ENCODE data around the gene TUBG2. TPM values are rescaled to one million over a fixed set of nuclear protein-coding genes. Genes with fewer than 3 reads are reported as not detected.

Gene TUBG2
- total RNA-seq, 4 donors from 2014 or later, result 16.5 to 27.9 (median 20.0) TPM

DNA sequence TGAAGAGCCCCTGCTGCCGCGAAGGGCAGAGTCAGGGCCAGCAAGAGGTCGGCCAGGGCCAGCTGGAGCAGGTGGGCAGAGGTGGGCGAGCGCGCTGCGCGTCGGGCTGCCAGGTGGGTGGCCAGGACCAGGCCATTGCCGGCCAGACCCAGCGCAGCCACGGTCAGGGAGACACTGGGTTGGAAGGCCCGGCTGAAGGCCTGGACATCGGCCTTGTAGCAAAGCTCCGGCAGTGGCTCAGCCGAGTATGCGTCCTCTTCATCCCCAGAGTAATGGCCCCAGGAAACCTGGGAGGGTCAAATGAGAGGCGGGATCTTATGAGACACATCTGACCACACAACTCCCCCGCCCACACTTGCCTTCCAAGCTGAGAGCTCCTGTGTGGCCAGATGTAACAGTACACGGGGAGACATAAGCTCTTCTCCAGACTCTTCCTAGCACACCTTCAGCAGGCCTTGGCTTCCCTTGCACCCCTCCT, 21.3 kb downstream of the TUBG2 start:
- ATAC-seq (ENCODE audit: low FRiP score) (no peak), DNase-seq (ENCODE audit: low spot score) (no peak)
- TF ChIP-seq, protein P1, sequence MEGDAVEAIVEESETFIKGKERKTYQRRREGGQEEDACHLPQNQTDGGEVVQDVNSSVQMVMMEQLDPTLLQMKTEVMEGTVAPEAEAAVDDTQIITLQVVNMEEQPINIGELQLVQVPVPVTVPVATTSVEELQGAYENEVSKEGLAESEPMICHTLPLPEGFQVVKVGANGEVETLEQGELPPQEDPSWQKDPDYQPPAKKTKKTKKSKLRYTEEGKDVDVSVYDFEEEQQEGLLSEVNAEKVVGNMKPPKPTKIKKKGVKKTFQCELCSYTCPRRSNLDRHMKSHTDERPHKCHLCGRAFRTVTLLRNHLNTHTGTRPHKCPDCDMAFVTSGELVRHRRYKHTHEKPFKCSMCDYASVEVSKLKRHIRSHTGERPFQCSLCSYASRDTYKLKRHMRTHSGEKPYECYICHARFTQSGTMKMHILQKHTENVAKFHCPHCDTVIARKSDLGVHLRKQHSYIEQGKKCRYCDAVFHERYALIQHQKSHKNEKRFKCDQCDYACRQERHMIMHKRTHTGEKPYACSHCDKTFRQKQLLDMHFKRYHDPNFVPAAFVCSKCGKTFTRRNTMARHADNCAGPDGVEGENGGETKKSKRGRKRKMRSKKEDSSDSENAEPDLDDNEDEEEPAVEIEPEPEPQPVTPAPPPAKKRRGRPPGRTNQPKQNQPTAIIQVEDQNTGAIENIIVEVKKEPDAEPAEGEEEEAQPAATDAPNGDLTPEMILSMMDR (IDR thresholded peaks at IDR 0.05), result no peak

DNA sequence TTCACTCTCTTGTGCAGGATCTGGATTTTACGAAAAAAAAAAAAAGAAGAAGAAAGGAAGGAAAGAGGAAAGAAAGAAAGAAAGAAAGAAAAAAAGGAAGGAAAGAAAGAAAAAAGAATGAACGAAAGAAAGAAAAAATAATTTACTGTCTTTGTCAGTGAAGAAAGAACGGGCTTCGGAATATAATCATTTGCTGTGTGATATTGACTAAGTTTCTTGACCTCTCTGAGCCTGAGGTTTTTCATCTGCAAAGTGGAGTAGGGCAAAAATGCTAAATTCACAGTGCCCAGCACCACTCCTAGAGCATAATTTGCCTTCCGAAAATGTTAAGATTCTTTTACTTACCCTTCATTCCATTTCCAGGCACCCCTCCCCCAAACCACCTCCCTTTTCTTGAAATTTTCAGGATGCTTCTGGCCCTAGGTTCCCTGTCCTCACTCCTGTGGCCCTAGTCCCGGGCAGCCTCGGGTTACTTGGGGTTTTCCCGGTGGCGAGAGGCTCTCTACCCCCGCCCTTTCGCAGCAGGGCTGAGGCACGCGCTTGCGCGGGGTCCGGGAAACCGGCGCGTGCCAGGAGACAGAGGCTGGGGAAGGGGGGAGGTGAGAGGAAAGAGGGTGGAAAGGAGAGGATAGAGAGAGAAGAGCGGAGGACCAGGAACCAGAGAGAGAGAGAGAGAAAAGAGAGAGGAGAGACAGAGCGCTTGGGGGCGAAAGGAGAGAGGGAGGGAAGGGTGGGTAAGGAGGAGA, 23.1 kb downstream of the TUBG2 start, which contains the start of gene CNTNAP1:
Gene CNTNAP1 (plus strand): TSS at position 556 of the 746 bp plus-strand sequence. CDS start 299 bp downstream, outside the sequence.
- DNase-seq (ENCODE audit: low spot score), result no peak
- ATAC-seq (ENCODE audit: low FRiP score), result peak; percentile 58
- TF ChIP-seq, protein P1 (IDR thresholded peaks at IDR 0.05), result no peak

DNA sequence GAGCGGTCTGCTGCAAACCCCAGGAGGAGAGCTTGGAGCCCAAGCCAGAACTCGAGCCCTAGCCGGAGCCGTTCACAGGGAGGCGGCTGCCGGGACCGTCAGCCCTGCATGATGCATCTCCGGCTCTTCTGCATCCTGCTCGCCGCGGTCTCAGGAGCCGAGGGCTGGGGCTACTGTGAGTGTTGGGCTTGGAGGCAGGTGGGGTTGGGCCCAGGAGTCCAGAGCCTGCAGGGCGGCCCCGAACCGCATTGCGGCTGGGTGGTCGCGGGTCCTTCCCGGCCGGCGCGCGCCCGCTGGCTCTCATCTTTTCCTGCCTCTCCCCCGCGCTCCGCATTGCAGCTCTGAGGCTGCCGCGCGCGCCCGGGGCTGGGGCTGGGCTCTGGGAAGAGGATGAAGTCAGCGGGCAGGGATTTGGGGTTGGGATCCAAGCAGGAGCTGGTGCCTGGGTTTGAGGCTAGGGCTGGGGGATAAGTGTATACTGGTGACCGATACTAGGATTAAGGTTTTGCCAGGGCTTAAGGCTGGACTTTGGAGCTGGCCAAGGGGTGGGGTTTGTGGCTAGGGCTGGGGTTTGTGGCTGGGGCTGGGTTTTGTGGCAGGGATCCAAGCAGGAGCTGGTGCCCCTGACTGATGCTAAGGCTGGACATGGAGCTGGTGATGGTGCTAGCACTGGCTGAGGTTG, 23.8 kb downstream of the TUBG2 start:
- TF ChIP-seq, protein P1 (IDR thresholded peaks at IDR 0.05), result no peak
- DNase-seq (ENCODE audit: low spot score) (no peak), ATAC-seq (ENCODE audit: low FRiP score) (peak; percentile 18)

DNA sequence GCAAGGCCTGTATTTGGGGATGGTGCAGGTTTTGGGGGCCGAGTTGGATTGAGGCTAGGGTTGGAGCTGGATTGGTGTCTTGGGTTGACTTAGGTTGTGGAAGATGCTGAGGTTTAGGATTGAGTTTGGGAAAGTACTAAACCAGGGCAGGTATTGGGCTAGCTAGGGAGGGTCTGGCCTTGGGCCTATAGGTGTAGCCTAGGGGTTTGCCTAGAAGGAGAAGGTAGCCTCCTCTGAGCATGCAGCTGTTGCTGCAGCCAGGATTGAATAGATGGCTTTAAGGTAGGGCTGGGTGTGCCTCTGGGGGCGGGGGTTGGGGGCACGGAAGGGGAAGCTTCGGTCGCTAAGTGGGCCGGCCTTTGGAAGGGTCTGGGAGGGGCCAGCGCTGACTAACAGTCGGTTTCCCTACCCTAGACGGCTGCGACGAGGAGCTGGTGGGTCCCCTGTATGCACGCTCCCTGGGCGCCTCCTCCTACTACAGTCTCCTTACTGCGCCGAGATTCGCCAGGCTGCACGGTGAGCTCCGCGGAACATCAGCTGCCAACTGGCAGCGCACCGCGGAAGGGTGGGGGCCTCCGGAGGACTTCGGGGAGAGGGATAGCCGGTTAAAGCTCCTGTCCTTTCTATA, 24.4 kb downstream of the TUBG2 start:
- no peak for ATAC-seq (ENCODE audit: low FRiP score)
- DNase-seq (ENCODE audit: low spot score), result no peak
- TF ChIP-seq, protein P1 (IDR thresholded peaks at IDR 0.05), result no peak

DNA sequence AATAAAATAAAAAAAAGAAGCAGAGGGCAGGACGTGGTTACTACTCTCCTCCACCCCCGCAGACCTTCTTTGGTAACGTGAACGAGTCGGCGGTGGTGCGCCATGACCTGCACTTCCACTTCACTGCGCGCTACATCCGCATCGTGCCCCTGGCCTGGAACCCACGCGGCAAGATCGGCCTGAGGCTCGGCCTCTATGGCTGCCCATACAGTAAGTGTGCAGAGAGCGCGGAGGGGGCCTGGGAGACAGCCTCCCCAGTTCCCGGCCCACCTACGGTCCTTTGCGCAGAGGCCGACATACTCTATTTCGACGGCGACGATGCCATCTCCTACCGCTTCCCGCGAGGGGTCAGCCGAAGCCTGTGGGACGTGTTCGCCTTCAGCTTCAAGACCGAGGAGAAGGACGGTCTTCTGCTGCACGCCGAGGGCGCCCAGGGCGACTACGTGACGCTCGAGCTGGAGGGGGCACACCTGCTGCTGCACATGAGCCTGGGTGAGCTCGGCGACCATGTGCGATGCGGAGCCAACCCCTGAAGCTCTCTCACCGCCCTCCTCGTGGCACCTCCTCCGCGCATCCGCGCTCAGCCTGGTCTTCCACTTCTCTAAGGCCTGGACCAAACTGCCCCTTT, 26.0 kb downstream of the TUBG2 start:
- TF ChIP-seq, protein P1 (IDR thresholded peaks at IDR 0.05), result no peak
- no peak for ATAC-seq (ENCODE audit: low FRiP score)
- DNase-seq (ENCODE audit: low spot score), result no peak

DNA sequence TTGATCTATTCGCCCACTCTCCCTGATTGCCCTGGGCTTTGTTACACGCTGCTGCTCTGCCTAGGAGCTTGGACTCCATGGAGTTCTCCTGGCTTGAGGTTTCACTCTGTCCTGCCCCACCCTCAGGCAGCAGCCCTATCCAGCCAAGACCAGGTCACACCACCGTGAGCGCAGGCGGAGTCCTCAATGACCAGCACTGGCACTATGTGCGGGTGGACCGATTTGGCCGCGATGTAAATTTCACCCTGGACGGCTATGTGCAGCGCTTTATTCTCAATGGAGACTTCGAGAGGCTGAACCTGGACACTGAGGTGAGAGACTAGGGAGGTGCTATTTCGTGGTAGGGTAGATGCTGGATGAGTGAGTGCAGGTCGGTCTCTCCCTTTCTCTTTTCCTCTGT, 26.7 kb downstream of the TUBG2 start:
- ATAC-seq (ENCODE audit: low FRiP score) (no peak), DNase-seq (ENCODE audit: low spot score) (no peak)
- TF ChIP-seq, protein P1 (IDR thresholded peaks at IDR 0.05), result no peak

Measured in omental fat pad (tissue), 4 donors.